HepG2 (cell line): ENCODE measurements around the gene KNG1. TPM values are rescaled to one million over a fixed set of nuclear protein-coding genes. Genes with fewer than 3 reads are reported as not detected.

Source experiments
- ATF2 ChIP-seq: sonication (generic); formaldehyde crosslinking; IDR thresholded peaks from 2 replicates; pipeline ENCODE4 v1.4.0; 2020; ENCODE audit warnings: missing genetic modification reagents
- CENPBD1 ChIP-seq: sonication (generic); formaldehyde crosslinking; IDR thresholded peaks from 2 replicates; pipeline ENCODE4 v1.8.0; 2022; ENCODE audit warnings: missing genetic modification reagents, low read depth, mild to moderate bottlenecking, borderline replicate concordance
- CREB3 ChIP-seq: sonication (generic); formaldehyde crosslinking; IDR thresholded peaks from 2 replicates; pipeline ENCODE4 v1.5.0; 2020; ENCODE audit warnings: missing genetic modification reagents
- FOXA1 ChIP-seq, 2 experiments: fragments of 450-650 bp in 1 of 2; sonication (generic) in 1 of 2; formaldehyde crosslinking in 1 of 2; IDR thresholded peaks; 2 replicates each; pipeline versions ENCODE4 v1.4.0 to v1.6.1; 2016 to 2020; ENCODE audit warnings: missing genetic modification reagents in 1 of 2
- HBP1 ChIP-seq: IDR thresholded peaks from 2 replicates; pipeline ENCODE4 v1.6.1; 2016; ENCODE audit warnings: low read depth, control low read depth
- IRX3 ChIP-seq: sonication (generic); formaldehyde crosslinking; IDR thresholded peaks from 2 replicates; pipeline ENCODE4 v1.8.1; 2023; ENCODE audit warnings: mild to moderate bottlenecking, low read depth, missing genetic modification reagents, borderline replicate concordance
- POLR2AphosphoS5 ChIP-seq: IDR thresholded peaks from 2 replicates; pipeline ENCODE4 v1.6.1; 2012; ENCODE audit warnings: low read depth, low read length
- SETDB1 ChIP-seq: sonication (generic); formaldehyde crosslinking; IDR thresholded peaks from 2 replicates; pipeline ENCODE4 v1.5.1; 2020; ENCODE audit warnings: missing genetic modification reagents, mild to moderate bottlenecking, borderline replicate concordance
- SMYD3 ChIP-seq: sonication (generic); formaldehyde crosslinking; IDR thresholded peaks from 2 replicates; pipeline ENCODE4 v1.8.1; 2023; ENCODE audit warnings: mild to moderate bottlenecking, missing genetic modification reagents
- SNAI1 ChIP-seq: sonication (generic); formaldehyde crosslinking; IDR thresholded peaks from 2 replicates; pipeline ENCODE4 v1.5.0; 2020; ENCODE audit warnings: mild to moderate bottlenecking, missing genetic modification reagents, borderline replicate concordance
- SP5 ChIP-seq: IDR thresholded peaks from 2 replicates; pipeline ENCODE4 v1.6.1; 2016; ENCODE audit warnings: low read depth, borderline replicate concordance
- SPEN ChIP-seq: sonication (generic); formaldehyde crosslinking; IDR thresholded peaks from 2 replicates; pipeline ENCODE4 v1.5.1; 2020; ENCODE audit warnings: low read depth, mild to moderate bottlenecking, missing genetic modification reagents
- ZBED4 ChIP-seq: sonication (generic); formaldehyde crosslinking; IDR thresholded peaks from 2 replicates; pipeline ENCODE4 v1.4.0; 2020; ENCODE audit warnings: missing genetic modification reagents, borderline replicate concordance
- ZMAT5 ChIP-seq: sonication (generic); formaldehyde crosslinking; IDR thresholded peaks from 2 replicates; pipeline ENCODE4 v1.5.0; 2020; ENCODE audit warnings: mild to moderate bottlenecking, low read depth, missing genetic modification reagents, borderline replicate concordance
- ZMYM2 ChIP-seq: sonication (generic); formaldehyde crosslinking; IDR thresholded peaks from 2 replicates; pipeline ENCODE4 v1.8.0; 2022; ENCODE audit warnings: mild to moderate bottlenecking, missing genetic modification reagents
- ZNF180 ChIP-seq: sonication (generic); formaldehyde crosslinking; IDR thresholded peaks from 2 replicates; pipeline ENCODE4 v1.4.0; 2020; ENCODE audit warnings: low read depth, missing genetic modification reagents, borderline replicate concordance
- ZNF431 ChIP-seq: sonication (generic); formaldehyde crosslinking; IDR thresholded peaks from 2 replicates; pipeline ENCODE4 v1.9.0; 2022; ENCODE audit warnings: missing genetic modification reagents, low read depth, mild to moderate bottlenecking, borderline replicate concordance
- ZNF567 ChIP-seq: sonication (generic); formaldehyde crosslinking; IDR thresholded peaks from 2 replicates; pipeline ENCODE4 v1.8.1; 2023; ENCODE audit warnings: mild to moderate bottlenecking, missing genetic modification reagents, borderline replicate concordance
- ZNF660 ChIP-seq: sonication (generic); formaldehyde crosslinking; IDR thresholded peaks from 2 replicates; pipeline ENCODE4 v1.5.1; 2020; ENCODE audit warnings: mild to moderate bottlenecking, low read depth, missing genetic modification reagents, borderline replicate concordance
- ZNF747 ChIP-seq: sonication (generic); formaldehyde crosslinking; IDR thresholded peaks from 2 replicates; pipeline ENCODE4 v1.8.1; 2023; ENCODE audit warnings: missing genetic modification reagents, mild to moderate bottlenecking, borderline replicate concordance
- polyA plus RNA-seq, 8 experiments: library from polyadenylated mRNA; depleted of rRNA in 3 of 8; stranded (reverse) in 7 of 8; unstranded in 1 of 8; fragments of >200 nt; fragmentation: Illumina TruSeq in 4 of 8; extraction: Trizol in 4 of 8; gene quantifications; 2 replicates each; pipeline versions ENCODE4 v1.2.1 to v1.2.3, GENCODE V29; 2011 to 2016; ENCODE audit warnings: low read depth in 4 of 8, missing spikeins in 1 of 8, mixed read lengths in 1 of 8; ENCODE audit not compliant: insufficient read depth in 1 of 8
- total RNA-seq, 5 experiments: library from RNA; depleted of rRNA; stranded (reverse); fragments of >200 nt; fragmentation: Illumina TruSeq; extraction: Trizol; gene quantifications; 2 replicates each; pipeline ENCODE4 v1.2.3, GENCODE V29; 2016; ENCODE audit warnings: low read depth in 1 of 5

The KNG1 gene
- total and polyA plus RNA-seq, 2 of the 13 experiments (the other 11 are each of a cell fraction or from before 2014, with no cell fraction given), result 6.5 to 7.0 TPM

- 0 out of 2 replicates have a peak, but pooled peaks have one; percentile 15 for TF ChIP-seq HBP1 (CRISPR knock-in tag)
- TF ChIP-seq ATF2 (CRISPR knock-in tag), result 0 out of 2 replicates have a peak, but pooled peaks have one; percentile 25
- TF ChIP-seq IRX3 (CRISPR knock-in tag), result no peak
- peak; percentile 96 for TF ChIP-seq SPEN
- peak; percentile 99 for TF ChIP-seq POLR2AphosphoS5
- no peak; the same call in 1 of the 2 replicates for TF ChIP-seq SMYD3
- TF ChIP-seq ZNF660 (CRISPR knock-in tag), result no peak
- peak; percentile 44 for TF ChIP-seq SP5 (CRISPR knock-in tag)
- no peak for TF ChIP-seq FOXA1 (IDR thresholded peaks at IDR 0.05)
- TF ChIP-seq FOXA1 (CRISPR knock-in tag; IDR thresholded peaks at IDR 0.05), result no peak
- peak; percentile 21; the same call in 1 of the 2 replicates for TF ChIP-seq ZNF180 (CRISPR knock-in tag)
- peak; percentile 24; the same call in 1 of the 2 replicates for TF ChIP-seq ZBED4 (CRISPR knock-in tag)
- TF ChIP-seq CREB3 (CRISPR knock-in tag), result no peak; the same call in 1 of the 2 replicates
- no peak for TF ChIP-seq ZNF567 (CRISPR knock-in tag)
- no peak for TF ChIP-seq SETDB1 (CRISPR knock-in tag)
- no peak for TF ChIP-seq CENPBD1 (CRISPR knock-in tag)
- TF ChIP-seq SNAI1 (CRISPR knock-in tag), result peak; percentile 8; the same call in 1 of the 2 replicates
- TF ChIP-seq ZNF747 (CRISPR knock-in tag), result no peak; the same call in 1 of the 2 replicates
- TF ChIP-seq ZMYM2 (CRISPR knock-in tag), result no peak
- TF ChIP-seq ZNF431 (CRISPR knock-in tag), result no peak
- TF ChIP-seq ZMAT5, result no peak
Measured at GRCh38 chr3:186783058-186783730, 66.0 kb downstream of the KNG1 start, which contains the start of gene EIF4A2 (continued).
